HG02981 (cell line): ENCODE measurements around the gene TIGAR.

Experiments used
- ATAC-seq: cut with Tn5 transposase; IDR thresholded peaks from one replicate; pipeline ENCODE4 v1.9.1; 2021; ENCODE audit warnings: mild to moderate bottlenecking, moderate library complexity; ENCODE audit not compliant: unreplicated experiment

Gene TIGAR

GRCh38 chr12:4370265-4370664, 49.3 kb downstream of the TIGAR start:
- ATAC-seq = no peak

GRCh38 chr12:4372653-4373052, 51.6 kb downstream of the TIGAR start:
- no peak for ATAC-seq

GRCh38 chr12:4375449-4375848, 54.4 kb downstream of the TIGAR start:
- no peak for ATAC-seq

GRCh38 chr12:4378772-4379171, 57.8 kb downstream of the TIGAR start:
- no peak for ATAC-seq

GRCh38 chr12:4379405-4379804, 58.4 kb downstream of the TIGAR start, which contains the start of gene FGF23:
TSS of gene FGF23 (minus strand) at chr12:4379712. CDS start at chr12:4379582, 130 bp downstream.
- ATAC-seq = no peak

GRCh38 chr12:4380332-4380731, 59.3 kb downstream of the TIGAR start:
- ATAC-seq = no peak

- ATAC-seq = no peak
These were observed 62.4 kb downstream of the TIGAR start for GRCh38 chr12:4383304-4383865.

- no peak for ATAC-seq
These were observed 65.8 kb downstream of the TIGAR start for GRCh38 chr12:4386801-4387200.

GRCh38 chr12:4387607-4388006, 66.6 kb downstream of the TIGAR start:
- ATAC-seq = no peak

GRCh38 chr12:4388032-4388431, 67.0 kb downstream of the TIGAR start:
- ATAC-seq = no peak

- no peak for ATAC-seq
These were observed 67.6 kb downstream of the TIGAR start for GRCh38 chr12:4388662-4389061.

GRCh38 chr12:4392223-4392742, 71.3 kb downstream of the TIGAR start:
- no peak for ATAC-seq

GRCh38 chr12:4393211-4393610, 72.2 kb downstream of the TIGAR start:
- ATAC-seq = no peak

GRCh38 chr12:4395818-4396217, 74.8 kb downstream of the TIGAR start:
- no peak for ATAC-seq

GRCh38 chr12:4401117-4401516, 80.1 kb downstream of the TIGAR start:
- ATAC-seq = no peak

GRCh38 chr12:4402996-4403395, 82.0 kb downstream of the TIGAR start:
- no peak for ATAC-seq
